Measurements from ENCODE around the gene IRF6. TPM values are rescaled to one million over a fixed set of nuclear protein-coding genes. Genes with fewer than 3 reads are reported as not detected.

The IRF6 gene
- polyA plus RNA-seq, 1 donor from 2014 or later = not detected

DNA sequence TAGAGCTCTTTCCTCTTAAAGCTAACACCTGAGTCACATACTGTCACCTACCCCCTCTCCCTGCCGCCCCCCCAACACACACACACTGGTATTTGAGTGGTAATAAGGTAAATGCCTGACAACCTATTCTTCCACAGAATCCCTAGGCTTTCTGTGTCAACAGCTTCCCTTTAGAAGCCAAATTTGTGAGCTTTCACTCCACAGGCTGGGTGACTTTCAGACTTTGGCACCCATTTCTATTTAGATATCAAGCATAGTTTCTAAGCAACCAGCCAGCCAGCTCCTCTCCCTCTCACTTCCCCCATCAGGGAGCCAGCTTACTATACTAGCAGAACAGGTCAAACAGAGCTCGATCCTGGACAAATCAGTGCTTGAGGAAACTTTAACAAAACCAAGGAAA lies 18.4 kb downstream of the IRF6 start:
- TF ChIP-seq TAF1 (IDR thresholded peaks at IDR 0.05; ENCODE audit: low read depth) (no peak), POLR2AphosphoS5 (IDR thresholded peaks at IDR 0.05) (no peak), SMC3 (conservative IDR thresholded peaks at IDR 0.05; ENCODE audit: poor library complexity) (no peak), EP300 (conservative IDR thresholded peaks at IDR 0.05; ENCODE audit: poor library complexity, severe bottlenecking) (no peak), MXI1 (conservative IDR thresholded peaks at IDR 0.05; ENCODE audit: poor library complexity, severe bottlenecking) (no peak), EZH2 (IDR thresholded peaks at IDR 0.05; ENCODE audit: borderline replicate concordance, insufficient read depth, low read length, poor library complexity, severe bottlenecking) (no peak), RAD21 (conservative IDR thresholded peaks at IDR 0.05) (no peak)
- TF ChIP-seq, protein P1, sequence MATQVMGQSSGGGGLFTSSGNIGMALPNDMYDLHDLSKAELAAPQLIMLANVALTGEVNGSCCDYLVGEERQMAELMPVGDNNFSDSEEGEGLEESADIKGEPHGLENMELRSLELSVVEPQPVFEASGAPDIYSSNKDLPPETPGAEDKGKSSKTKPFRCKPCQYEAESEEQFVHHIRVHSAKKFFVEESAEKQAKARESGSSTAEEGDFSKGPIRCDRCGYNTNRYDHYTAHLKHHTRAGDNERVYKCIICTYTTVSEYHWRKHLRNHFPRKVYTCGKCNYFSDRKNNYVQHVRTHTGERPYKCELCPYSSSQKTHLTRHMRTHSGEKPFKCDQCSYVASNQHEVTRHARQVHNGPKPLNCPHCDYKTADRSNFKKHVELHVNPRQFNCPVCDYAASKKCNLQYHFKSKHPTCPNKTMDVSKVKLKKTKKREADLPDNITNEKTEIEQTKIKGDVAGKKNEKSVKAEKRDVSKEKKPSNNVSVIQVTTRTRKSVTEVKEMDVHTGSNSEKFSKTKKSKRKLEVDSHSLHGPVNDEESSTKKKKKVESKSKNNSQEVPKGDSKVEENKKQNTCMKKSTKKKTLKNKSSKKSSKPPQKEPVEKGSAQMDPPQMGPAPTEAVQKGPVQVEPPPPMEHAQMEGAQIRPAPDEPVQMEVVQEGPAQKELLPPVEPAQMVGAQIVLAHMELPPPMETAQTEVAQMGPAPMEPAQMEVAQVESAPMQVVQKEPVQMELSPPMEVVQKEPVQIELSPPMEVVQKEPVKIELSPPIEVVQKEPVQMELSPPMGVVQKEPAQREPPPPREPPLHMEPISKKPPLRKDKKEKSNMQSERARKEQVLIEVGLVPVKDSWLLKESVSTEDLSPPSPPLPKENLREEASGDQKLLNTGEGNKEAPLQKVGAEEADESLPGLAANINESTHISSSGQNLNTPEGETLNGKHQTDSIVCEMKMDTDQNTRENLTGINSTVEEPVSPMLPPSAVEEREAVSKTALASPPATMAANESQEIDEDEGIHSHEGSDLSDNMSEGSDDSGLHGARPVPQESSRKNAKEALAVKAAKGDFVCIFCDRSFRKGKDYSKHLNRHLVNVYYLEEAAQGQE (IDR thresholded peaks at IDR 0.05; ENCODE audit: borderline replicate concordance) = no peak
- TF ChIP-seq, protein P2, sequence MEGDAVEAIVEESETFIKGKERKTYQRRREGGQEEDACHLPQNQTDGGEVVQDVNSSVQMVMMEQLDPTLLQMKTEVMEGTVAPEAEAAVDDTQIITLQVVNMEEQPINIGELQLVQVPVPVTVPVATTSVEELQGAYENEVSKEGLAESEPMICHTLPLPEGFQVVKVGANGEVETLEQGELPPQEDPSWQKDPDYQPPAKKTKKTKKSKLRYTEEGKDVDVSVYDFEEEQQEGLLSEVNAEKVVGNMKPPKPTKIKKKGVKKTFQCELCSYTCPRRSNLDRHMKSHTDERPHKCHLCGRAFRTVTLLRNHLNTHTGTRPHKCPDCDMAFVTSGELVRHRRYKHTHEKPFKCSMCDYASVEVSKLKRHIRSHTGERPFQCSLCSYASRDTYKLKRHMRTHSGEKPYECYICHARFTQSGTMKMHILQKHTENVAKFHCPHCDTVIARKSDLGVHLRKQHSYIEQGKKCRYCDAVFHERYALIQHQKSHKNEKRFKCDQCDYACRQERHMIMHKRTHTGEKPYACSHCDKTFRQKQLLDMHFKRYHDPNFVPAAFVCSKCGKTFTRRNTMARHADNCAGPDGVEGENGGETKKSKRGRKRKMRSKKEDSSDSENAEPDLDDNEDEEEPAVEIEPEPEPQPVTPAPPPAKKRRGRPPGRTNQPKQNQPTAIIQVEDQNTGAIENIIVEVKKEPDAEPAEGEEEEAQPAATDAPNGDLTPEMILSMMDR (IDR thresholded peaks at IDR 0.05; ENCODE audit: poor library complexity, severe bottlenecking) = no peak
- Histone ChIP-seq H3K9me2 (ENCODE audit: insufficient read depth, low read length) (no peaks in the 10 kb centered on the region), H3K9me3 (ENCODE audit: low read length) (no peaks in the 10 kb centered on the region), H3K4me3 (ENCODE audit: low read length) (no peak overlapping the region), H3K36me3 (ENCODE audit: insufficient read depth, low read length) (no peaks in the 10 kb centered on the region), H4K20me1 (ENCODE audit: insufficient read depth) (no peaks in the 10 kb centered on the region), H3F3A (ENCODE audit: insufficient read depth, low read length, poor library complexity, severe bottlenecking) (no peaks in the 10 kb centered on the region), H3K79me2 (replicated peaks; ENCODE audit: insufficient read depth, low read length) (no peaks in the 10 kb centered on the region), H3K9ac (ENCODE audit: low read length) (no peak overlapping the region), H2AFZ (ENCODE audit: low read depth, low read length) (no peak overlapping the region), H3K27ac (ENCODE audit: low read length) (no peak overlapping the region), H3K4me2 (ENCODE audit: low read length) (no peak overlapping the region), H3K27me3 (ENCODE audit: insufficient read depth, low read depth, low read length) (peaks cover 15% of the 10 kb centered on the region)

GRCh38 chr1:209786146-209786545 lies 19.8 kb downstream of the IRF6 start:
- Histone ChIP-seq H3K27me3 (ENCODE audit: insufficient read depth, low read depth, low read length) (peaks cover 11% of the 10 kb centered on the region), H3F3A (ENCODE audit: insufficient read depth, low read length, poor library complexity, severe bottlenecking) (no peaks in the 10 kb centered on the region), H3K4me2 (ENCODE audit: low read length) (no peak overlapping the region), H3K36me3 (ENCODE audit: insufficient read depth, low read length) (no peaks in the 10 kb centered on the region), H3K9me3 (ENCODE audit: low read length) (no peaks in the 10 kb centered on the region), H3K79me2 (replicated peaks; ENCODE audit: insufficient read depth, low read length) (no peaks in the 10 kb centered on the region), H3K9me2 (ENCODE audit: insufficient read depth, low read length) (no peaks in the 10 kb centered on the region), H3K4me3 (ENCODE audit: low read length) (no peak overlapping the region), H3K9ac (ENCODE audit: low read length) (no peak overlapping the region), H3K27ac (ENCODE audit: low read length) (no peak overlapping the region), H2AFZ (ENCODE audit: low read depth, low read length) (no peak overlapping the region), H4K20me1 (ENCODE audit: insufficient read depth) (no peaks in the 10 kb centered on the region)
- TF ChIP-seq, protein P2 (IDR thresholded peaks at IDR 0.05; ENCODE audit: poor library complexity, severe bottlenecking) = no peak
- no peak for TF ChIP-seq SMC3 (conservative IDR thresholded peaks at IDR 0.05; ENCODE audit: poor library complexity)
- no peak for TF ChIP-seq MXI1 (conservative IDR thresholded peaks at IDR 0.05; ENCODE audit: poor library complexity, severe bottlenecking)
- no peak for TF ChIP-seq TAF1 (IDR thresholded peaks at IDR 0.05; ENCODE audit: low read depth)
- TF ChIP-seq, protein P1 (IDR thresholded peaks at IDR 0.05; ENCODE audit: borderline replicate concordance) = no peak
- no peak for TF ChIP-seq EP300 (conservative IDR thresholded peaks at IDR 0.05; ENCODE audit: poor library complexity, severe bottlenecking)
- no peak for TF ChIP-seq EZH2 (IDR thresholded peaks at IDR 0.05; ENCODE audit: borderline replicate concordance, insufficient read depth, low read length, poor library complexity, severe bottlenecking)
- TF ChIP-seq POLR2AphosphoS5 (IDR thresholded peaks at IDR 0.05) = no peak
- TF ChIP-seq RAD21 (conservative IDR thresholded peaks at IDR 0.05) = no peak
